OCI-M2 (cell line): ENCODE measurements around the gene DUSP6.

Experiments
- DNase-seq: peaks from one replicate; lab custom pipeline; 2025; ENCODE audit not compliant: unreplicated experiment; lab: John Stamatoyannopoulos, UW

The DUSP6 gene

GRCh38 chr12:89376202-89376529 lies 23.9 kb upstream of the DUSP6 start:
- no peak for DNase-seq

GRCh38 chr12:89373763-89374572 lies 21.7 kb upstream of the DUSP6 start:
- no peak for DNase-seq

GRCh38 chr12:89372584-89373370 lies 20.5 kb upstream of the DUSP6 start:
- no peak for DNase-seq

GRCh38 chr12:89370850-89371249 lies 18.5 kb upstream of the DUSP6 start:
- DNase-seq, result no peak

GRCh38 chr12:89370421-89370831 lies 18.1 kb upstream of the DUSP6 start:
- no peak for DNase-seq

GRCh38 chr12:89369166-89369565 lies 16.9 kb upstream of the DUSP6 start:
- DNase-seq, result no peak

GRCh38 chr12:89368391-89368790 lies 16.1 kb upstream of the DUSP6 start:
- DNase-seq, result no peak

- no peak for DNase-seq
These were observed 14.5 kb upstream of the DUSP6 start for GRCh38 chr12:89366676-89367364.

- no peak for DNase-seq
These were observed 12.3 kb upstream of the DUSP6 start for GRCh38 chr12:89364631-89365030.

- no peak for DNase-seq
These were observed 11.8 kb upstream of the DUSP6 start for GRCh38 chr12:89364058-89364457.

- no peak for DNase-seq
These were observed 11.3 kb upstream of the DUSP6 start for GRCh38 chr12:89363582-89363981.

GRCh38 chr12:89363084-89363483 lies 10.8 kb upstream of the DUSP6 start:
- DNase-seq, result no peak

- DNase-seq, result no peak
These were observed 7.3 kb upstream of the DUSP6 start for GRCh38 chr12:89359615-89360014.

GRCh38 chr12:89358805-89359204 lies 6.5 kb upstream of the DUSP6 start:
- DNase-seq, result no peak

GRCh38 chr12:89357297-89357730 lies 5.0 kb upstream of the DUSP6 start:
- DNase-seq, result no peak

- no peak for DNase-seq
These were observed 3.9 kb upstream of the DUSP6 start for GRCh38 chr12:89356069-89356665.

- no peak for DNase-seq
These were observed 3.2 kb upstream of the DUSP6 start for GRCh38 chr12:89355243-89356068.

GRCh38 chr12:89354612-89355067 lies 2.3 kb upstream of the DUSP6 start:
- no peak for DNase-seq

GRCh38 chr12:89353823-89354611 lies 1.7 kb upstream of the DUSP6 start:
- no peak for DNase-seq
